ENCODE data around the gene HSPB2. TPM values are rescaled to one million over a fixed set of nuclear protein-coding genes. Genes with fewer than 3 reads are reported as not detected.

Gene HSPB2
- total RNA-seq, 2 donors from 2014 or later, result not detected

DNA sequence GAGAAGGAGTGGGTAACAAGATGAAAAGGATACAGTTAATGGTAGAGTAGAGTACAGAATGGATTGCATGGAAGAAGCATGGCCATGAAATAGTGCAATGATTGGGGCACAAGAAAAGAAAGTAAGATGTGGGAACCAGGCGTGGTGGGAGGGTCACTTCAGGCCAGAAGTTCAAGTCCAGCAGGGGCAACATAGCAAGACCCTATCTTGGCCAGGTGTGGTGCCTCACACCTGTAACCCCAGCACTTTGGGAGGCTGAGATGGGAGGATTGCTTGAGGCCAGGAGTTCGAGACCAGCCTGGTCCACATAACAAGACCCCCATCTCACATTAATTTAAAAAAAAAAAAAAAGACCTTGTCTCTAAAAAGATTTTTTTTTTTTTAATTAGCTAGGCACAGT lies 4.8 kb downstream of the HSPB2 start:
- no peak overlapping the region for H3K4me3 ChIP-seq
- H3K36me3 ChIP-seq (replicated peaks in 1 of 2; ENCODE audit: insufficient read depth in 1 of 2, low read depth in 2 of 2), result no peaks in the 10 kb centered on the region
- H3K4me1 ChIP-seq, result peaks cover 49% of the 10 kb centered on the region
- no peak for DNase-seq
- H3K9me3 ChIP-seq, result no peaks in the 10 kb centered on the region
- WGBS, 2 donors, result 87 to 97% methylated on average over 2 of the region's 2 CpGs
- no peaks in the 10 kb centered on the region for H3K27me3 ChIP-seq
- ATAC-seq, result no peak
- intact Hi-C loops (cut with DNase I), result no loop called here
- H3K27ac ChIP-seq, result peak overlapping the region in 3 of 4 donors; percentile 88 to 94 (median 89)
- no peak for TF ChIP-seq POLR2A (IDR thresholded peaks at IDR 0.05)
- TF ChIP-seq, protein P1, sequence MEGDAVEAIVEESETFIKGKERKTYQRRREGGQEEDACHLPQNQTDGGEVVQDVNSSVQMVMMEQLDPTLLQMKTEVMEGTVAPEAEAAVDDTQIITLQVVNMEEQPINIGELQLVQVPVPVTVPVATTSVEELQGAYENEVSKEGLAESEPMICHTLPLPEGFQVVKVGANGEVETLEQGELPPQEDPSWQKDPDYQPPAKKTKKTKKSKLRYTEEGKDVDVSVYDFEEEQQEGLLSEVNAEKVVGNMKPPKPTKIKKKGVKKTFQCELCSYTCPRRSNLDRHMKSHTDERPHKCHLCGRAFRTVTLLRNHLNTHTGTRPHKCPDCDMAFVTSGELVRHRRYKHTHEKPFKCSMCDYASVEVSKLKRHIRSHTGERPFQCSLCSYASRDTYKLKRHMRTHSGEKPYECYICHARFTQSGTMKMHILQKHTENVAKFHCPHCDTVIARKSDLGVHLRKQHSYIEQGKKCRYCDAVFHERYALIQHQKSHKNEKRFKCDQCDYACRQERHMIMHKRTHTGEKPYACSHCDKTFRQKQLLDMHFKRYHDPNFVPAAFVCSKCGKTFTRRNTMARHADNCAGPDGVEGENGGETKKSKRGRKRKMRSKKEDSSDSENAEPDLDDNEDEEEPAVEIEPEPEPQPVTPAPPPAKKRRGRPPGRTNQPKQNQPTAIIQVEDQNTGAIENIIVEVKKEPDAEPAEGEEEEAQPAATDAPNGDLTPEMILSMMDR (IDR thresholded peaks at IDR 0.05), result no peak

DNA sequence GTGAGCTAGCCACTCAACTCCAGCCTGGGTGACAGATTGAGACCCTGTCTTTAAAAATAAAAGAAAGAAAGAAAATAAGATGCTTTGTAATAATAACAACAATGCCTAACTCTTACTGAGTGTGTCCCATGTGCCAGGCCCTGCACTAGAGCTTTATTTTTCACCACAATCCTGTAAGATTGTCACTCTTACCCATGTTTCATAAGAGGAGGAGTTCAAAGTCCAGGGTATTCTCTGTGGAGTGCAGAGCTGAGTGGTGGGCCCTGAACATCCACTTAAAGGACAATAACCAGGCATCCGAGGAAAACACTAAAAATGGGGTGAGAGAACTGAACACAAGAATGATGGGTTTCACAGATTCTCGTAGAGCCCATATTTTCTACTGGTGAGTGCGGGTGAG lies 5.3 kb downstream of the HSPB2 start:
- ATAC-seq (no peak), DNase-seq (no peak)
- Histone ChIP-seq H3K4me1 (peaks cover 50% of the 10 kb centered on the region), H3K27me3 (no peaks in the 10 kb centered on the region), H3K4me3 (no peak overlapping the region), H3K9me3 (no peaks in the 10 kb centered on the region), H3K36me3 (replicated peaks in 1 of 2; ENCODE audit: insufficient read depth in 1 of 2, low read depth in 2 of 2) (no peaks in the 10 kb centered on the region), H3K27ac (peak overlapping the region; percentile 78 to 94 (median 88))
- intact Hi-C loops (cut with DNase I), result no loop called here
- TF ChIP-seq, protein P1 (IDR thresholded peaks at IDR 0.05), result no peak
- TF ChIP-seq POLR2A (IDR thresholded peaks at IDR 0.05), result no peak
- WGBS, 2 donors, result 77 to 88% methylated on average over 3 of the region's 3 CpGs

DNA sequence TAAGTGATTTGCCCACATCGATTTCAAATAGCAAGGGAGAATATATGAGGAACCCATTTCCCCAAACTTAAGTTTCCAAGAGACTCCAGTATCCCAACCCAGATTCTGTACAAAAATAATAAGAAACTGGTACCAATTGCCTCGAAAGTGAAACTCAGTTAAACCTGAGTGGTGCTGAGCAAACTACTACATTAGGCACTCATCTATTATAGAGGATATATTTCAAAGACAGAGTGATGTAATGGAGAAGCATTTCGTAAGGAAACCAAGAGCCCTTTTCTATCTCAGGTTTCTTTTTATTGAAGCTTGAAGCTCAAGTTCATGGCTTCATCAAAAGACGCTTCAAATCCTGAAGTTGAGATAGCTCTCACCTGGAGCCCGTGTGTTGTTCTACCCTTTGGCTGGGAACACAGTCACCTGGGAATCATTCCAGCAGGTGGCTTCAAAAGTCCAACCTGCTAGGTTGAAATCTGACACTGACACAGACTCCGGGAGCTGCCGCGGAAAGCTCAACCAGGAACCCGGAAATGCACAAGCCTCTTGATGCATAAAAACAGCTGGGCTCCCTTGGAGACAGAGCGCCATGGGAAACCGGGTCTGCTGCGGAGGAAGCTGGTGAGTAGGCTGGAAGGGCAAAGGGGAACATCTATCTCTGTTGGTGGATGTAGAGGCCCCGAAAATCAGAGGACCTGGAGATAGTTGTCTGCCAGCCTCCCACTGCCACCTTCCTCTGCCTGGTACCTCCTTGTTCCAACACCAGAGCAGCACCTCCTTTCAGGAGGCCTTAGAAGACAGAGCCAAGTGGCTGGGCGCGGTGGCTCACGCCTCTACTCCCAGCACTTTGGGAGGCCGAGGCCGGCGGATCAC lies 6.1 kb downstream of the HSPB2 start, which contains the start of gene C11orf52:
Gene C11orf52, plus strand, starts transcription at position 524 of the 867 bp plus-strand sequence. Its CDS starts 60 bp downstream, at position 584.
- ATAC-seq (peak; percentile 93), DNase-seq (peak; percentile 92 to 96 (median 95))
- no peaks in the 10 kb centered on the region for H3K36me3 ChIP-seq (replicated peaks in 1 of 2; ENCODE audit: insufficient read depth in 1 of 2, low read depth in 2 of 2)
- no peaks in the 10 kb centered on the region for H3K27me3 ChIP-seq
- WGBS, 2 donors, result 13 to 24% methylated on average over 16 to 19 of the region's 19 CpGs
- TF ChIP-seq POLR2A (IDR thresholded peaks at IDR 0.05), result peak in 2 of 3 donors; percentile 84 to 88
- TF ChIP-seq, protein P1 (IDR thresholded peaks at IDR 0.05), result peak in 4 of 7 experiments; percentile 21 to 44 (median 26)
- peak within 1 kb of the TSS in 1 of 2 donors; percentile 11 for H3K4me3 ChIP-seq
- H3K4me1 ChIP-seq, result peaks cover 52% of the 10 kb centered on the region
- no peaks in the 10 kb centered on the region for H3K9me3 ChIP-seq
- peak within 1 kb of the TSS; percentile 78 to 94 (median 88) for H3K27ac ChIP-seq
- intact Hi-C loops (cut with DNase I), result no loop called here

DNA sequence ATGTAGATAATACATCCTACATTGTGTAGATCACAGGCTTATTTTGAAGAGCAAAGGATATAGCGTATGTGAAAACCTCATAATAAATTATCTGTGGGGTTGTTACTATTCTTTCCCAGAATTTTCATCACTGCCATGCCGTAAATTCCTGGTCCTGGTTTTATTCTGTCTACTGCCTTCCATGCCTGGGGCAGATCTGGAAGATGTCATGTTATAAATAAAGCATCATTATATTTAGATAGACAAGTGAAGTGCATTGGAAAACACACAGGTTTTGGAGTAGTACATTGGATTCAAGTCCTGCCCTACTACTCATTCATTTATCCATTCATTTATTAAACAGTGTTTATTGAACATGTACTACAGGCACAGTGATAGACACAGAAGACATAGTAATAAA lies 8.4 kb downstream of the HSPB2 start:
- Histone ChIP-seq H3K36me3 (replicated peaks in 1 of 2; ENCODE audit: insufficient read depth in 1 of 2, low read depth in 2 of 2) (no peaks in the 10 kb centered on the region), H3K27me3 (no peaks in the 10 kb centered on the region), H3K4me3 (no peak overlapping the region), H3K27ac (no peak overlapping the region), H3K9me3 (no peaks in the 10 kb centered on the region), H3K4me1 (peaks cover 68% of the 10 kb centered on the region)
- no peak for TF ChIP-seq POLR2A (IDR thresholded peaks at IDR 0.05)
- TF ChIP-seq, protein P1 (IDR thresholded peaks at IDR 0.05), result no peak
- DNase-seq, result no peak
- WGBS, 2 donors, result 69 to 97% methylated on average over 2 of the region's 2 CpGs
- ATAC-seq, result no peak
- intact Hi-C loops (cut with DNase I), result no loop called here
